Spleen (tissue), 11 donors: ENCODE data around the gene HMMR. TPM values are rescaled to one million over a fixed set of nuclear protein-coding genes. Genes with fewer than 3 reads are reported as not detected.

Experiments
- DNase-seq: peaks from one replicate; pipeline ENCODE4 v3.0.0-alpha.2; 2020
- H3K27ac ChIP-seq, 8 donors: fragments of 200-600 bp; sonication (generic) in 7 of 8; 1 replicate in 4 of 8; 2 replicates in 4 of 8; pipeline versions ENCODE4 v1.5.0 to v1.8.0; 2016 to 2021; ENCODE audit warnings: inconsistent platforms in 4 of 8, mild to moderate bottlenecking in 4 of 8, moderate library complexity in 1 of 8
- H3K27me3 ChIP-seq, 7 donors: fragments of 200-600 bp; sonication (generic) in 6 of 7; replicated peaks in 1 of 7; 1 replicate in 4 of 7; 2 replicates in 3 of 7; pipeline versions ENCODE4 v1.5.0 to v1.8.0; 2016 to 2021; ENCODE audit warnings: inconsistent platforms in 3 of 7, mild to moderate bottlenecking in 1 of 7
- H3K36me3 ChIP-seq, 6 donors: fragments of 200-600 bp; sonication (generic) in 5 of 6; 1 replicate in 4 of 6; 2 replicates in 2 of 6; pipeline versions ENCODE4 v1.5.0 to v1.8.0; 2016 to 2021; ENCODE audit warnings: inconsistent platforms in 2 of 6
- H3K4me1 ChIP-seq, 6 donors: fragments of 200-600 bp; sonication (generic) in 5 of 6; 1 replicate in 3 of 6; 2 replicates in 3 of 6; pipeline versions ENCODE4 v1.5.0 to v1.8.0; 2016 to 2021; ENCODE audit warnings: inconsistent platforms in 3 of 6
- H3K4me3 ChIP-seq, 8 donors: fragments of 200-600 bp; sonication (generic) in 7 of 8; 1 replicate in 4 of 8; 2 replicates in 4 of 8; pipeline versions ENCODE4 v1.5.0 to v1.8.0; 2016 to 2021; ENCODE audit warnings: inconsistent platforms in 4 of 8, mild to moderate bottlenecking in 4 of 8, moderate library complexity in 2 of 8
- H3K9me3 ChIP-seq, 8 donors: fragments of 200-600 bp; sonication (generic) in 7 of 8; 1 replicate in 4 of 8; 2 replicates in 4 of 8; pipeline versions ENCODE4 v1.5.0 to v1.8.0; 2016 to 2021; ENCODE audit warnings: inconsistent platforms in 4 of 8
- POLR2A ChIP-seq, 3 donors: fragments of 450-650 bp; IDR thresholded peaks; one replicate each; pipeline ENCODE4 v1.5.1; 2017; ENCODE audit warnings: antibody characterized with exemption in 3 of 3, mild to moderate bottlenecking in 1 of 3
- POLR2AphosphoS5 ChIP-seq, 3 donors: sonication (generic); formaldehyde crosslinking; IDR thresholded peaks; one replicate each; pipeline ENCODE4 v1.5.1; 2017; ENCODE audit warnings: antibody characterized with exemption in 3 of 3
- WGBS, 5 donors: extraction: QIAGEN DNeasy Blood & Tissue Kit in 3 of 5; methylation state at CpG; one replicate each; pipeline versions ENCODE4 v1.1.5 to v1.1.7; 2013 to 2018; 5-methylcytosine and 5-hydroxymethylcytosine counted together
- intact Hi-C: fragments of 100-400 bp; cut with DNase I; formaldehyde crosslinking; loops from one replicate; pipeline ENCODE4 v1.15.0; 2023; ENCODE audit warnings: low total_unique reads
- polyA plus RNA-seq, 3 donors: library from polyadenylated mRNA; stranded (reverse); fragments of 200-250 nt; gene quantifications; one replicate each; pipeline ENCODE4 v1.2.1, GENCODE V29; 2013
- total RNA-seq, 7 donors: library from RNA; depleted of rRNA in 3 of 7; stranded (reverse); fragments of >200 nt in 3 of 7; fragmentation: NEBNext Ultra II Directional in 4 of 7; extraction: Animal tissue kit (Norgen Biotek cat#: 25700) in 4 of 7; gene quantifications; one replicate each; pipeline versions ENCODE4 v1.1.0 to v1.2.1, GENCODE V29; 2016 to 2021
- TF ChIP-seq, protein P1 (sequence below), 11 experiments: fragments of 200-600 bp in 7 of 11; fragments of 450-650 bp in 4 of 11; sonication (generic) in 4 of 11; IDR thresholded peaks in 8 of 11; conservative IDR thresholded peaks in 3 of 11; 1 replicate in 7 of 11; 2 replicates in 4 of 11; pipeline versions ENCODE4 v1.4.0 to v1.8.0; 2016 to 2021; ENCODE audit warnings: antibody characterized with exemption in 11 of 11, inconsistent platforms in 4 of 11, mild to moderate bottlenecking in 1 of 11
- donor health status: healthy with polysubstance abuse.
- donor health status: DM: no; HTN: no; CAD: no; lungs with moderate emphysema.
- donor health status: DM: no; HTN: no; CAD: no.
- donor health status: Bipolar disorder and iron deficiency.
- donor health status: healthy.
- donor health status: DM: no; HTN: no; CAD: no.
- donor health status: DM: yes; HTN: yes; CAD: no.

Gene HMMR
- total and polyA plus RNA-seq, 10 donors: 0.65 to 10.4 (median 3.3) TPM

GRCh38 chr5:163529698-163530097 lies 69.3 kb downstream of the HMMR start:
- no peaks in the 10 kb centered on the region for H3K9me3 ChIP-seq
- H3K4me3 ChIP-seq: no peak overlapping the region
- intact Hi-C loops: no loop called here
- no peaks in the 10 kb centered on the region for H3K36me3 ChIP-seq
- TF ChIP-seq, protein P1, sequence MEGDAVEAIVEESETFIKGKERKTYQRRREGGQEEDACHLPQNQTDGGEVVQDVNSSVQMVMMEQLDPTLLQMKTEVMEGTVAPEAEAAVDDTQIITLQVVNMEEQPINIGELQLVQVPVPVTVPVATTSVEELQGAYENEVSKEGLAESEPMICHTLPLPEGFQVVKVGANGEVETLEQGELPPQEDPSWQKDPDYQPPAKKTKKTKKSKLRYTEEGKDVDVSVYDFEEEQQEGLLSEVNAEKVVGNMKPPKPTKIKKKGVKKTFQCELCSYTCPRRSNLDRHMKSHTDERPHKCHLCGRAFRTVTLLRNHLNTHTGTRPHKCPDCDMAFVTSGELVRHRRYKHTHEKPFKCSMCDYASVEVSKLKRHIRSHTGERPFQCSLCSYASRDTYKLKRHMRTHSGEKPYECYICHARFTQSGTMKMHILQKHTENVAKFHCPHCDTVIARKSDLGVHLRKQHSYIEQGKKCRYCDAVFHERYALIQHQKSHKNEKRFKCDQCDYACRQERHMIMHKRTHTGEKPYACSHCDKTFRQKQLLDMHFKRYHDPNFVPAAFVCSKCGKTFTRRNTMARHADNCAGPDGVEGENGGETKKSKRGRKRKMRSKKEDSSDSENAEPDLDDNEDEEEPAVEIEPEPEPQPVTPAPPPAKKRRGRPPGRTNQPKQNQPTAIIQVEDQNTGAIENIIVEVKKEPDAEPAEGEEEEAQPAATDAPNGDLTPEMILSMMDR (IDR thresholded peaks at IDR 0.05 in 8 of 11, conservative IDR thresholded peaks at IDR 0.05 in 3 of 11): no peak
- no peak for TF ChIP-seq POLR2AphosphoS5 (IDR thresholded peaks at IDR 0.05)
- TF ChIP-seq POLR2A (IDR thresholded peaks at IDR 0.05): no peak
- peaks cover 0 to 11% (median 0%) of the 10 kb centered on the region in 6 donors for H3K4me1 ChIP-seq
- WGBS, 5 donors: 52 to 78% (median 58%) methylated on average over 5 of the region's 5 CpGs
- H3K27ac ChIP-seq: no peak overlapping the region
- no peaks in the 10 kb centered on the region for H3K27me3 ChIP-seq
- no peak for DNase-seq

DNA sequence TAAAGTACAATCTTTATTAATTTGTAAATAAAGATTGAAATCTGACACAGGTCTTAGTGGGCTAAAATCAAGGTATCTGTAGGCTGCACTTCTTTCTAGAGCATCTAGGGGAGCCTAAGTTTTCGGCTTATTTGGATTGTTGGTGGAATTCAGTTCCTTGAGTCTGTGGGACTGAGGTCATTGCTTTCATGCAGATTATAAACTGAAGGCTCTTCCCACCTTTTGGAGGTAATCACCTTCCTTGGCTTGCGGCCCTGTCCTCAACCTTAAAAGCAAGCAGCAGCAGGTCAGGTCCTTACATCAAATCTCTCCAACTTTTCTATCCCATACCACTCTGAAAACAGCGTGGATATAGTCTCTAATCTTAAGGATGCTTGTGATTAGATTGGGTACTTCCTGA lies 70.8 kb downstream of the HMMR start:
- intact Hi-C loops: no loop called here
- no peaks in the 10 kb centered on the region for H3K36me3 ChIP-seq
- no peak overlapping the region for H3K4me3 ChIP-seq
- 77 to 93% (median 85%) methylated on average over 3 of the region's 3 CpGs for WGBS, 5 donors
- no peaks in the 10 kb centered on the region for H3K9me3 ChIP-seq
- H3K27ac ChIP-seq: no peak overlapping the region
- H3K4me1 ChIP-seq: peaks cover 0 to 20% (median 0%) of the 10 kb centered on the region in 6 donors
- no peak for DNase-seq
- TF ChIP-seq, protein P1 (IDR thresholded peaks at IDR 0.05 in 8 of 11, conservative IDR thresholded peaks at IDR 0.05 in 3 of 11): no peak
- TF ChIP-seq POLR2A (IDR thresholded peaks at IDR 0.05) (no peak), POLR2AphosphoS5 (IDR thresholded peaks at IDR 0.05) (no peak)
- no peaks in the 10 kb centered on the region for H3K27me3 ChIP-seq

DNA sequence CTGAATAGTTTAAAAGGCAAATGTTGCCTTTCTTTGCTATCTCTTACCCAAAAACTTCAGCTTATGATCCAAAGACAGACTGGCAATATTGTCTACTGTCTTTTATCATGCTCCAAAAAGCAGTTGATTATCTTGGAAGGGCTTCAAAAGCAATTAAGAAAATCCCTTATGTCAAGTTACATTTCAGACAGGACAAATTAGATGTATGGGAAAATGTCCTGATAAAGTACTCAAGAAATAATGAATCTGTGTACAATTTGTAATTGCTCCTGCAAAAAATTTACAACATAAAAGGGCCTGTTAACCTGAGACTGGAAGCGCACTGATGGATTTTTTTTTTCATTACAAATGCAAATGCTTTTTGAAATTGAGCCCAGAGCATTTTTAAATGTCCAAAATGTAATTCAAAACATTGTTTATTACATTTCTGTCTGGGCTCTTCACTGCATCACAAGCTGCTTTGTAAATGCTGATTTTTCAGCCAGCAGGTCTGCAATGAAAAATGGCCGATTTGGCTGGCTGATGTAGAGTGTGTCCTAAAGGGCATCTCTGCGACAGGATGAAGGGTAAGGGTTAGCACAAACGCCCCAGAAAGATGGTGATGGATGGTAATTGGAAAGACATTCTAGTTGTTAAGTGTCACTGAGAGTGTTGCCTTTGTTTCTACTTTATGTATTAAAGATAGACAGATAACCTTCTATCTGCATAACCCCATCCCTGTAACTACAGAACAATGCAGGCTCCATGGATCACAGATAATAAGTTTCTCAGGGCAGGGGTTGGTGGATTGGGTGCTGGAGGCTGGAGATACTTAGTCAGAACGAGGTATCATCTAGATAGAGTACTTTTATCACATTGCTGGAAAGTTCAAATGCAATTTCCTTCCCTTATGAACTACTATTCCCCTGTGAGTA lies 72.0 kb downstream of the HMMR start:
- H3K36me3 ChIP-seq: no peaks in the 10 kb centered on the region
- no peak for DNase-seq
- TF ChIP-seq POLR2A (IDR thresholded peaks at IDR 0.05): no peak
- TF ChIP-seq POLR2AphosphoS5 (IDR thresholded peaks at IDR 0.05): no peak
- TF ChIP-seq, protein P1 (IDR thresholded peaks at IDR 0.05 in 8 of 11, conservative IDR thresholded peaks at IDR 0.05 in 3 of 11): no peak
- no peaks in the 10 kb centered on the region for H3K9me3 ChIP-seq
- H3K4me3 ChIP-seq: no peak overlapping the region
- H3K27ac ChIP-seq: no peak overlapping the region
- WGBS, 5 donors: 56 to 83% (median 65%) methylated on average over 5 of the region's 5 CpGs
- H3K27me3 ChIP-seq: no peaks in the 10 kb centered on the region
- peaks cover 0 to 20% (median 0%) of the 10 kb centered on the region in 6 donors for H3K4me1 ChIP-seq
- intact Hi-C loops: no loop called here

DNA sequence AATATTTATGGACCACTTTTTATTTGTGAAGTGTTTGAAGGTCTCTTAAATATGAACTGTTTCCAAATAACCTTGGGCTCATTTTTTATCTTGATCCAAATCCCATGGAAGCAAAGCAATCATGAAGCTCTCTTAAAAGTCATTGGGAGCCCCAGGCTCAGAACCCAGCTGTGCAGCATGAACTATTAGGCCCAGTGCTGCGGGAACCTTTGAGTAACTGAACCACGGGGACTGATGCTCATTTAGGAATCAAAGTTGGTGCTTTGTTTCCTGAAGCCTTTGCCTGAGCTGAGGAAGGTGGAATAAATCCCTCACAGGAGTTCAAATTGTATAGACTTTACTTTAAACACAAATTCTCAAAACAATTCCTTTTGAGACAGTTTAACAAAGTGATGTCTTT lies 72.8 kb downstream of the HMMR start:
- H3K9me3 ChIP-seq: no peaks in the 10 kb centered on the region
- no peak overlapping the region for H3K27ac ChIP-seq
- no peak overlapping the region for H3K4me3 ChIP-seq
- no peaks in the 10 kb centered on the region for H3K27me3 ChIP-seq
- H3K36me3 ChIP-seq: no peaks in the 10 kb centered on the region
- H3K4me1 ChIP-seq: peaks cover 0 to 20% (median 0%) of the 10 kb centered on the region in 6 donors
- intact Hi-C loops: no loop called here
- TF ChIP-seq, protein P1 (IDR thresholded peaks at IDR 0.05 in 8 of 11, conservative IDR thresholded peaks at IDR 0.05 in 3 of 11): no peak
- TF ChIP-seq POLR2A (IDR thresholded peaks at IDR 0.05) (no peak), POLR2AphosphoS5 (IDR thresholded peaks at IDR 0.05) (no peak)
- DNase-seq: no peak
- 65 to 84% (median 69%) methylated on average over 2 of the region's 2 CpGs for whole genome bisulfite sequencing, 5 donors
